ENCODE data around the gene ADTRP. TPM values are rescaled to one million over a fixed set of nuclear protein-coding genes. Genes with fewer than 3 reads are reported as not detected.

ADTRP gene
- total RNA-seq (2014; rRNA removed; shearing (Covaris generic); ENCODE audit: low replicate concordance) = 1.5 and 2.1 TPM in 2 replicates

GRCh38 chr6:11778648-11779328 is at the start of gene ADTRP:
Gene ADTRP, minus strand, starts transcription at chr6:11778803. Its CDS starts 44 bp downstream, at chr6:11778759.
- Histone ChIP-seq H3K9me3 (no peaks in the 10 kb centered on the region), H3K27me3 (no peaks in the 10 kb centered on the region), H3K36me3 (no peaks in the 10 kb centered on the region), H3K4me3 (no peak within 1 kb of the TSS)
- no peak for DNase-seq

GRCh38 chr6:11826779-11827178 is 48.2 kb upstream of the ADTRP start:
- Histone ChIP-seq H3K4me3 (no peak overlapping the region), H3K36me3 (no peaks in the 10 kb centered on the region), H3K9me3 (no peaks in the 10 kb centered on the region), H3K27me3 (no peaks in the 10 kb centered on the region)
- no peak for DNase-seq

- H3K36me3 ChIP-seq = no peaks in the 10 kb centered on the region
- H3K27me3 ChIP-seq = no peaks in the 10 kb centered on the region
- no peak for DNase-seq
- H3K4me3 ChIP-seq = no peak overlapping the region
- no peaks in the 10 kb centered on the region for H3K9me3 ChIP-seq
These were observed 46.4 kb upstream of the ADTRP start for GRCh38 chr6:11824986-11825385.

- DNase-seq = no peak
- no peaks in the 10 kb centered on the region for H3K36me3 ChIP-seq
- no peaks in the 10 kb centered on the region for H3K9me3 ChIP-seq
- no peak overlapping the region for H3K4me3 ChIP-seq
- no peaks in the 10 kb centered on the region for H3K27me3 ChIP-seq
These were observed 43.7 kb upstream of the ADTRP start for GRCh38 chr6:11822346-11822745.

- Histone ChIP-seq H3K4me3 (no peak overlapping the region), H3K9me3 (no peaks in the 10 kb centered on the region), H3K27me3 (no peaks in the 10 kb centered on the region), H3K36me3 (no peaks in the 10 kb centered on the region)
- DNase-seq = no peak
These were observed 43.2 kb upstream of the ADTRP start for GRCh38 chr6:11821781-11822180.

GRCh38 chr6:11820821-11821220 is 42.2 kb upstream of the ADTRP start:
- DNase-seq = no peak
- Histone ChIP-seq H3K27me3 (no peaks in the 10 kb centered on the region), H3K36me3 (no peaks in the 10 kb centered on the region), H3K9me3 (no peaks in the 10 kb centered on the region), H3K4me3 (no peak overlapping the region)

- DNase-seq = no peak
- Histone ChIP-seq H3K4me3 (no peak overlapping the region), H3K9me3 (no peaks in the 10 kb centered on the region), H3K27me3 (no peaks in the 10 kb centered on the region), H3K36me3 (no peaks in the 10 kb centered on the region)
These were observed 40.9 kb upstream of the ADTRP start for GRCh38 chr6:11819486-11819885.

- peak; percentile 48 for DNase-seq
- Histone ChIP-seq H3K27me3 (no peaks in the 10 kb centered on the region), H3K4me3 (no peak overlapping the region), H3K9me3 (no peaks in the 10 kb centered on the region), H3K36me3 (no peaks in the 10 kb centered on the region)
These were observed 36.6 kb upstream of the ADTRP start for GRCh38 chr6:11815231-11815630.

GRCh38 chr6:11814819-11815218 is 36.2 kb upstream of the ADTRP start:
- H3K4me3 ChIP-seq = no peak overlapping the region
- no peak for DNase-seq
- H3K36me3 ChIP-seq = no peaks in the 10 kb centered on the region
- H3K9me3 ChIP-seq = no peaks in the 10 kb centered on the region
- no peaks in the 10 kb centered on the region for H3K27me3 ChIP-seq

GRCh38 chr6:11814106-11814505 is 35.5 kb upstream of the ADTRP start:
- no peaks in the 10 kb centered on the region for H3K36me3 ChIP-seq
- no peak overlapping the region for H3K4me3 ChIP-seq
- no peaks in the 10 kb centered on the region for H3K27me3 ChIP-seq
- H3K9me3 ChIP-seq = no peaks in the 10 kb centered on the region
- DNase-seq = no peak

GRCh38 chr6:11813606-11814005 is 35.0 kb upstream of the ADTRP start:
- Histone ChIP-seq H3K36me3 (no peaks in the 10 kb centered on the region), H3K9me3 (no peaks in the 10 kb centered on the region), H3K4me3 (no peak overlapping the region), H3K27me3 (no peaks in the 10 kb centered on the region)
- no peak for DNase-seq

GRCh38 chr6:11812951-11813350 is 34.3 kb upstream of the ADTRP start:
- Histone ChIP-seq H3K4me3 (no peak overlapping the region), H3K27me3 (no peaks in the 10 kb centered on the region), H3K36me3 (no peaks in the 10 kb centered on the region), H3K9me3 (no peaks in the 10 kb centered on the region)
- peak; percentile 20 for DNase-seq

- DNase-seq = no peak
- H3K27me3 ChIP-seq = no peaks in the 10 kb centered on the region
- no peaks in the 10 kb centered on the region for H3K9me3 ChIP-seq
- no peaks in the 10 kb centered on the region for H3K36me3 ChIP-seq
- H3K4me3 ChIP-seq = no peak overlapping the region
These were observed 33.8 kb upstream of the ADTRP start for GRCh38 chr6:11812439-11812838.

GRCh38 chr6:11811644-11812264 is 33.2 kb upstream of the ADTRP start:
- no peaks in the 10 kb centered on the region for H3K36me3 ChIP-seq
- no peak overlapping the region for H3K4me3 ChIP-seq
- no peak for DNase-seq
- H3K9me3 ChIP-seq = no peaks in the 10 kb centered on the region
- no peaks in the 10 kb centered on the region for H3K27me3 ChIP-seq

- H3K27me3 ChIP-seq = no peaks in the 10 kb centered on the region
- H3K9me3 ChIP-seq = no peaks in the 10 kb centered on the region
- peak; percentile 35 for DNase-seq
- no peaks in the 10 kb centered on the region for H3K36me3 ChIP-seq
- H3K4me3 ChIP-seq = no peak overlapping the region
These were observed 32.4 kb upstream of the ADTRP start for GRCh38 chr6:11810854-11811643.

GRCh38 chr6:11810039-11810541 is 31.5 kb upstream of the ADTRP start:
- no peaks in the 10 kb centered on the region for H3K36me3 ChIP-seq
- H3K9me3 ChIP-seq = no peaks in the 10 kb centered on the region
- DNase-seq = peak; percentile 97
- no peak overlapping the region for H3K4me3 ChIP-seq
- no peaks in the 10 kb centered on the region for H3K27me3 ChIP-seq

- no peaks in the 10 kb centered on the region for H3K9me3 ChIP-seq
These were observed 29.5 kb upstream of the ADTRP start for GRCh38 chr6:11808054-11808453.

More at GRCh38 chr6:11808054-11808453, 29.5 kb upstream of the ADTRP start:
- Histone ChIP-seq H3K4me3 (no peak overlapping the region), H3K27me3 (no peaks in the 10 kb centered on the region), H3K36me3 (no peaks in the 10 kb centered on the region)
- no peak for DNase-seq
